ENCODE data around the gene CRY1. TPM values are rescaled to one million over a fixed set of nuclear protein-coding genes. Genes with fewer than 3 reads are reported as not detected.

CRY1 gene
- total and polyA plus RNA-seq, 10 donors = 1.9 to 32.3 (median 14.2) TPM

- Histone ChIP-seq H3K9me3 (no peaks in the 10 kb centered on the region), H3K36me3 (no peaks in the 10 kb centered on the region), H3K27ac (no peak overlapping the region), H3K4me3 (no peak overlapping the region), H3K4me1 (no peaks in the 10 kb centered on the region), H3K27me3 (replicated peaks in 1 of 7) (peaks cover 0 to 12% (median 0%) of the 10 kb centered on the region in 7 donors)
- intact Hi-C loops (cut with DNase I; ENCODE audit: low total_unique reads) = no loop called here
- TF ChIP-seq CTCF (IDR thresholded peaks at IDR 0.05 in 8 of 11, conservative IDR thresholded peaks at IDR 0.05 in 3 of 11) (no peak), POLR2AphosphoS5 (IDR thresholded peaks at IDR 0.05) (no peak), POLR2A (IDR thresholded peaks at IDR 0.05) (no peak)
- WGBS, 5 donors = 59 to 82% (median 71%) methylated on average over 2 of the region's 2 CpGs
- DNase-seq = no peak
Observed at GRCh38 chr12:107115119-107115518, 21.8 kb upstream of the CRY1 start.

GRCh38 chr12:107111314-107111713 lies 18.0 kb upstream of the CRY1 start:
- Histone ChIP-seq H3K36me3 (no peaks in the 10 kb centered on the region), H3K4me1 (no peaks in the 10 kb centered on the region), H3K27me3 (replicated peaks in 1 of 7) (peaks cover 0 to 23% (median 0%) of the 10 kb centered on the region in 7 donors), H3K27ac (no peak overlapping the region), H3K4me3 (no peak overlapping the region), H3K9me3 (no peaks in the 10 kb centered on the region)
- TF ChIP-seq POLR2A (IDR thresholded peaks at IDR 0.05) (no peak), POLR2AphosphoS5 (IDR thresholded peaks at IDR 0.05) (no peak), CTCF (IDR thresholded peaks at IDR 0.05 in 8 of 11, conservative IDR thresholded peaks at IDR 0.05 in 3 of 11) (no peak)
- intact Hi-C loops (cut with DNase I; ENCODE audit: low total_unique reads) = no loop called here
- DNase-seq = no peak

GRCh38 chr12:107109726-107110719 lies 16.7 kb upstream of the CRY1 start:
- 62 to 86% (median 78%) methylated on average over 12 of the region's 12 CpGs for WGBS, 5 donors

More at GRCh38 chr12:107109726-107110719, 16.7 kb upstream of the CRY1 start:
- DNase-seq = no peak
- peaks cover 0 to 23% (median 0%) of the 10 kb centered on the region in 7 donors for H3K27me3 ChIP-seq (replicated peaks in 1 of 7)
- H3K27ac ChIP-seq = no peak overlapping the region
- no peak overlapping the region for H3K4me3 ChIP-seq
- H3K4me1 ChIP-seq = no peaks in the 10 kb centered on the region
- H3K9me3 ChIP-seq = no peaks in the 10 kb centered on the region
- intact Hi-C loops (cut with DNase I; ENCODE audit: low total_unique reads) = loop anchor here (10.0 kb wide), 1 partner anchor 725 kb away; no protein-coding TSS in a partner anchor
- H3K36me3 ChIP-seq = no peaks in the 10 kb centered on the region
- TF ChIP-seq POLR2A (IDR thresholded peaks at IDR 0.05) = no peak
- no peak for TF ChIP-seq POLR2AphosphoS5 (IDR thresholded peaks at IDR 0.05)
- no peak for TF ChIP-seq CTCF (IDR thresholded peaks at IDR 0.05 in 8 of 11, conservative IDR thresholded peaks at IDR 0.05 in 3 of 11)

Data from spleen (tissue), 11 donors.